Gastroesophageal sphincter (tissue), 3 donors: ENCODE results near the gene ZNF783.

Experiments
- CTCF ChIP-seq, 4 experiments: fragments of 200-600 bp in 2 of 4; fragments of 450-650 bp in 2 of 4; sonication (generic) in 1 of 4; IDR thresholded peaks; one replicate each; pipeline ENCODE4 v1.5.1; 2017 to 2019; ENCODE audit warnings: antibody characterized with exemption in 4 of 4, mild to moderate bottlenecking in 2 of 4, moderate library complexity in 2 of 4
- EP300 ChIP-seq: sonication (generic); formaldehyde crosslinking; IDR thresholded peaks from one replicate; pipeline ENCODE4 v1.6.1; 2017; ENCODE audit warnings: antibody characterized with exemption, mild to moderate bottlenecking
- POLR2A ChIP-seq, 2 donors: fragments of 450-650 bp; IDR thresholded peaks; one replicate each; pipeline ENCODE4 v1.6.1; 2017; ENCODE audit warnings: antibody characterized with exemption in 2 of 2, mild to moderate bottlenecking in 2 of 2, moderate library complexity in 1 of 2
- POLR2AphosphoS5 ChIP-seq: sonication (generic); formaldehyde crosslinking; IDR thresholded peaks from one replicate; pipeline ENCODE4 v1.6.1; 2017; ENCODE audit warnings: antibody characterized with exemption

- TF ChIP-seq CTCF (IDR thresholded peaks at IDR 0.05) (no peak), POLR2A (IDR thresholded peaks at IDR 0.05) (no peak), POLR2AphosphoS5 (no peak), EP300 (no peak)
These were observed 624 bp upstream of the ZNF783 start for GRCh38 chr7:149261316-149261828.
